Kidney tubule cell (primary cell): ENCODE results near the gene BCDIN3D.
"Not testable (repeated sequence)": the region's sequence is repeated elsewhere in the genome, so short reads cannot be mapped to it uniquely, and the experiment has no call there.

Experiments used
- DNase-seq: peaks from one replicate; pipeline ENCODE4 v3.0.0-alpha.2; 2018; ENCODE audit warnings: low spot score

Gene BCDIN3D

GRCh38 chr12:49855890-49856289, 13.0 kb upstream of the BCDIN3D start:
- not testable (repeated sequence) for DNase-seq

GRCh38 chr12:49854976-49855375, 12.1 kb upstream of the BCDIN3D start:
- DNase-seq: no peak

GRCh38 chr12:49853671-49854070, 10.8 kb upstream of the BCDIN3D start:
- DNase-seq: no peak

- DNase-seq: no peak
Observed at GRCh38 chr12:49847161-49847560, 4.3 kb upstream of the BCDIN3D start.

- DNase-seq: no peak
Observed at GRCh38 chr12:49846032-49846431, 3.1 kb upstream of the BCDIN3D start.

- DNase-seq: no peak
Observed at GRCh38 chr12:49843876-49844437, 1.1 kb upstream of the BCDIN3D start.

GRCh38 chr12:49843411-49843810, 505 bp upstream of the BCDIN3D start:
- DNase-seq: no peak

GRCh38 chr12:49838973-49839633, 3.8 kb downstream of the BCDIN3D start:
- DNase-seq: peak; percentile 40

GRCh38 chr12:49832836-49833421, 10.0 kb downstream of the BCDIN3D start:
- peak; percentile 40 for DNase-seq

- no peak for DNase-seq
Observed at GRCh38 chr12:49831717-49832116, 11.2 kb downstream of the BCDIN3D start.

GRCh38 chr12:49828133-49829091, 14.5 kb downstream of the BCDIN3D start, which contains the start of gene NCKAP5L:
Gene NCKAP5L, minus strand, starts transcription at chr12:49828413. Its CDS starts 24,369 bp downstream, at chr12:49804044.
- DNase-seq: peak; percentile 95

- DNase-seq: peak; percentile 67
Observed at GRCh38 chr12:49827401-49828099, 15.4 kb downstream of the BCDIN3D start.

- no peak for DNase-seq
Observed at GRCh38 chr12:49827051-49827400, 15.9 kb downstream of the BCDIN3D start.

- DNase-seq: no peak
Observed at GRCh38 chr12:49825971-49826421, 16.9 kb downstream of the BCDIN3D start.

- peak; percentile 6 for DNase-seq
Observed at GRCh38 chr12:49825360-49825970, 17.4 kb downstream of the BCDIN3D start.

- DNase-seq: peak; percentile 23
Observed at GRCh38 chr12:49824895-49825294, 18.0 kb downstream of the BCDIN3D start.

GRCh38 chr12:49824416-49824815, 18.5 kb downstream of the BCDIN3D start:
- DNase-seq: no peak

- no peak for DNase-seq
Observed at GRCh38 chr12:49823951-49824350, 19.0 kb downstream of the BCDIN3D start.

- no peak for DNase-seq
Observed at GRCh38 chr12:49823350-49823749, 19.6 kb downstream of the BCDIN3D start.

GRCh38 chr12:49821373-49822287, 21.3 kb downstream of the BCDIN3D start:
- no peak for DNase-seq
